Measurements from ENCODE around the gene TBC1D22A.

DNA sequence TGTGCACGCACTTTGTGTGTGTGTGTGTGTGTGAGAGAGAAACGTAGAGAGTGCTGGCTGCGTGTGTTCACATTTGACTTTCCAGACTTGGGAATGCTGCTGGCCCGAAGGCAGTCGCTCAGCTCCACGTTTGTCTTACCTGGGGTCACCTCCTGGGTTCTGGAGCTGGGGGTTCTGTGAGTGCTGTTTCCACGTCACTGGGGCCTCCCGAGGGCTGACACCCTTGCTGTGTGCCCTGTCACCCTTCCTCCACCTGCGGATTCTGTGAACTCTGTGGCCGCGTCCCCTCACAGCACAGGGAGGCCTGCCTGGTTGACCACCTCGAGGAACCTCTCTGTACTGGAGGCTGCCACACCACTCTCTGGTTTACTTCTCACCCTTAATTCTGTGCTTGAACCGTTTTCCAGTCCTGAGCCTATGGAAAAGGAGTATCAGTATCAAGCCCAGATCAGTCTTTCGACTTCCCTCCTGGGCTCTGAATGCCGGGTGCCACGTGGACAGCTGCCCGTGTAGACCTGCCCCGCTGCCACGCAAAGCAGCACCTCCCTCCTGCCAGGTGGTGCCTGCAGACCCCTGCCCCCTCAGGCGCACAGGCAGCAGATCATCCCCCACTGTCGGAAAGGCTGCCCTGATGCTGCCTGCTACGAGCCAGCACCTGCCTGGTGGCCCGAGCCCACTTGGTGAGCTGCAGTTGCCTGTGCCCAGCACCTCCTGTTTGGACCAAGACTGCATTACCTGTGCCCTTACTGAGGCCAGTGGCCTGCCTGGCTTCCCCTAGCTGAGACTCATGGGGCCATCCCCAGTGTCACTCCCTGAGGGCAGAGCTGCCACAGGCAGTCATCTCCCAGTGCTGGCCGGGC lies 233.3 kb downstream of the TBC1D22A start:
- TF ChIP-seq, protein P1, sequence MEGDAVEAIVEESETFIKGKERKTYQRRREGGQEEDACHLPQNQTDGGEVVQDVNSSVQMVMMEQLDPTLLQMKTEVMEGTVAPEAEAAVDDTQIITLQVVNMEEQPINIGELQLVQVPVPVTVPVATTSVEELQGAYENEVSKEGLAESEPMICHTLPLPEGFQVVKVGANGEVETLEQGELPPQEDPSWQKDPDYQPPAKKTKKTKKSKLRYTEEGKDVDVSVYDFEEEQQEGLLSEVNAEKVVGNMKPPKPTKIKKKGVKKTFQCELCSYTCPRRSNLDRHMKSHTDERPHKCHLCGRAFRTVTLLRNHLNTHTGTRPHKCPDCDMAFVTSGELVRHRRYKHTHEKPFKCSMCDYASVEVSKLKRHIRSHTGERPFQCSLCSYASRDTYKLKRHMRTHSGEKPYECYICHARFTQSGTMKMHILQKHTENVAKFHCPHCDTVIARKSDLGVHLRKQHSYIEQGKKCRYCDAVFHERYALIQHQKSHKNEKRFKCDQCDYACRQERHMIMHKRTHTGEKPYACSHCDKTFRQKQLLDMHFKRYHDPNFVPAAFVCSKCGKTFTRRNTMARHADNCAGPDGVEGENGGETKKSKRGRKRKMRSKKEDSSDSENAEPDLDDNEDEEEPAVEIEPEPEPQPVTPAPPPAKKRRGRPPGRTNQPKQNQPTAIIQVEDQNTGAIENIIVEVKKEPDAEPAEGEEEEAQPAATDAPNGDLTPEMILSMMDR (IDR thresholded peaks at IDR 0.05) = no peak
- no peak for TF ChIP-seq POLR2A (IDR thresholded peaks at IDR 0.05)

Measured in ovary (tissue), 3 donors.